ENCODE results near the gene HYPK. TPM values are rescaled to one million over a fixed set of nuclear protein-coding genes. Genes with fewer than 3 reads are reported as not detected.

The HYPK gene, protein sequence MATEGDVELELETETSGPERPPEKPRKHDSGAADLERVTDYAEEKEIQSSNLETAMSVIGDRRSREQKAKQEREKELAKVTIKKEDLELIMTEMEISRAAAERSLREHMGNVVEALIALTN
- total RNA-seq (10 to 100 TPM in 7 of 9 donors, 1 to 10 TPM in 2; 3.7 to 31.5 (median 22.7) TPM), polyA plus RNA-seq (10 to 100 TPM; 11.9 to 24.2 (median 17.2) TPM)
- long read RNA-seq, donor 1, full-length matches to known transcripts = 167 of 167 reads
- long read RNA-seq, donor 1, partial matches to known transcripts = 0 of 167 reads
- long read RNA-seq, donor 1, other reads (novel, unspliced or antisense) = 0 of 167 reads
- long read RNA-seq, donor 2, full-length matches to known transcripts = 109 of 109 reads
- long read RNA-seq, donor 2, partial matches to known transcripts = 0 of 109 reads
- long read RNA-seq, donor 2, other reads (novel, unspliced or antisense) = 0 of 109 reads
- long read RNA-seq, donor 3, transcript HYPK-202 (4 exons, 1,051 nt) = major isoform, 149 of 152 reads
- long read RNA-seq, donor 3, partial matches to known transcripts = 0 of 152 reads
- long read RNA-seq, donor 3, other reads (novel, unspliced or antisense) = 0 of 152 reads
- long read RNA-seq, donor 4, transcript HYPK-202 (4 exons, 1,051 nt) = major isoform, 118 of 118 reads
- long read RNA-seq, donor 4, partial matches to known transcripts = 0 of 118 reads
- long read RNA-seq, donor 4, other reads (novel, unspliced or antisense) = 0 of 118 reads
- long read RNA-seq, donor 5, transcript HYPK-202 (4 exons, 1,051 nt) = major isoform, 114 of 134 reads
- long read RNA-seq, donor 5, partial matches to known transcripts = 0 of 134 reads
- long read RNA-seq, donor 5, other reads (novel, unspliced or antisense) = 20 of 134 reads
- long read RNA-seq, donor 6, transcript HYPK-202 (4 exons, 1,051 nt) = major isoform, 90 of 92 reads
- long read RNA-seq, donor 6, partial matches to known transcripts = 0 of 92 reads
- long read RNA-seq, donor 6, other reads (novel, unspliced or antisense) = 2 of 92 reads
- long read RNA-seq, donor 7, full-length matches to known transcripts = 111 of 111 reads
- long read RNA-seq, donor 7, partial matches to known transcripts = 0 of 111 reads
- long read RNA-seq, donor 7, other reads (novel, unspliced or antisense) = 0 of 111 reads
- long read RNA-seq, donor 8, transcript HYPK-205 (2 exons, 933 nt) = minor isoform, 5 of 153 reads
- long read RNA-seq, donor 8, transcript HYPK-202 (4 exons, 1,051 nt) = major isoform, 148 of 153 reads
- long read RNA-seq, donor 8, partial matches to known transcripts = 0 of 153 reads
- long read RNA-seq, donor 8, other reads (novel, unspliced or antisense) = 0 of 153 reads
- long read RNA-seq, donor 9, transcript HYPK-202 (4 exons, 1,051 nt) = major isoform, 81 of 83 reads
- long read RNA-seq, donor 9, partial matches to known transcripts = 0 of 83 reads
- long read RNA-seq, donor 9, other reads (novel, unspliced or antisense) = 0 of 83 reads
- long read RNA-seq, donor 10, transcript HYPK-205 (2 exons, 933 nt) = minor isoform, 6 of 107 reads
- long read RNA-seq, donor 10, transcript HYPK-202 (4 exons, 1,051 nt) = major isoform, 101 of 107 reads
- long read RNA-seq, donor 10, partial matches to known transcripts = 0 of 107 reads
- long read RNA-seq, donor 10, other reads (novel, unspliced or antisense) = 0 of 107 reads

DNA sequence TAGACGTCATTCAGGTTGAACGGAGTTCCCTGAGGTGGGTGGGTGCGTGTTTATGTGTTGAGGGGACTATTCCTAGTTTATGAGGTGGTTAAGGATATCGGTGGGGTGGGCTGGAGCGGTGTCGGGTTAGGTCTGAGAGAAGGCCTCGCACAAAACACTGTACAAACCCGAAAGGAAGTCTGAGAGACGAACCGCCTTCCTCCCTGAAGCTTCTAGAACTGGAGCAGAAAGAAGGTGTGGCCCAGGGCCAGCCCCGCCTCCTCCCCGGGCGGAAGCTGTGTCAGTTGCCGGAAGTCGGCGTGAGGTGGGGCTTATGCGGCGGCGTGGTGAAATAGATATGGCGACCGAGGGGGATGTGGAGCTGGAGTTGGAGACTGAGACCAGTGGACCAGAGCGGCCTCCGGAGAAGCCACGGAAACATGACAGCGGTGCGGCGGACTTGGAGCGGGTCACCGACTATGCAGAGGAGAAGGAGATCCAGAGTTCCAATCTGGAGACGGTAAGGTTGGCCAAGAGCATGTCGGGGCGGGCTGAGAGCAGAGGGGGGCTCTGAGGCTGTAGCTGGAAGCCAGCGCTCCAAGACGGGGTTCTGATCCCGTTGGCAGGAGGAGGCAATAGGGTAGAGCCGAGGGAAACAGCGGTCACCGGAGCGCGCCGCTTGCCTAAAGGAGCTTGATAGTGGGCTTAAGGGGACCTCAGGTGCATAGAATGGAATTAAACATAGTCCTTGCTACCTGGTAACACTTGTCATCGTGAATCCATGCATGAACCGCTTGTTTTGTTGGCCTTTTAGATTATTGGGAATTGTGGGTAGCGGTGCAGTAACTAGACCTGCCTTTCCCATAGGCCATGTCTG lies at the start of gene HYPK:
Gene HYPK, plus strand, starts transcription at position 314 of the 856 bp plus-strand sequence. Its CDS starts 24 bp downstream, at position 338.
- WGBS, 4 donors = 8 to 18% (median 8%) methylated on average over 21 to 44 of the region's 44 CpGs
- Histone ChIP-seq H3K4me3 (peak within 1 kb of the TSS; percentile 55 to 85 (median 71)), H3K9me3 (replicated peaks in 1 of 3) (no peaks in the 10 kb centered on the region), H3K36me3 (replicated peaks in 1 of 2) (peaks cover 0 to 76% of the 10 kb centered on the region in 2 donors), H3K27ac (peak within 1 kb of the TSS; percentile 57 to 98 (median 82)), H3K27me3 (no peaks in the 10 kb centered on the region), H3K4me1 (replicated peaks in 1 of 2) (peaks cover 10 to 38% of the 10 kb centered on the region in 2 donors)
- intact Hi-C loops (cut with DNase I) = no loop called here
- peak; percentile 93 to 97 (median 95) for DNase-seq
- TF ChIP-seq, protein P1, sequence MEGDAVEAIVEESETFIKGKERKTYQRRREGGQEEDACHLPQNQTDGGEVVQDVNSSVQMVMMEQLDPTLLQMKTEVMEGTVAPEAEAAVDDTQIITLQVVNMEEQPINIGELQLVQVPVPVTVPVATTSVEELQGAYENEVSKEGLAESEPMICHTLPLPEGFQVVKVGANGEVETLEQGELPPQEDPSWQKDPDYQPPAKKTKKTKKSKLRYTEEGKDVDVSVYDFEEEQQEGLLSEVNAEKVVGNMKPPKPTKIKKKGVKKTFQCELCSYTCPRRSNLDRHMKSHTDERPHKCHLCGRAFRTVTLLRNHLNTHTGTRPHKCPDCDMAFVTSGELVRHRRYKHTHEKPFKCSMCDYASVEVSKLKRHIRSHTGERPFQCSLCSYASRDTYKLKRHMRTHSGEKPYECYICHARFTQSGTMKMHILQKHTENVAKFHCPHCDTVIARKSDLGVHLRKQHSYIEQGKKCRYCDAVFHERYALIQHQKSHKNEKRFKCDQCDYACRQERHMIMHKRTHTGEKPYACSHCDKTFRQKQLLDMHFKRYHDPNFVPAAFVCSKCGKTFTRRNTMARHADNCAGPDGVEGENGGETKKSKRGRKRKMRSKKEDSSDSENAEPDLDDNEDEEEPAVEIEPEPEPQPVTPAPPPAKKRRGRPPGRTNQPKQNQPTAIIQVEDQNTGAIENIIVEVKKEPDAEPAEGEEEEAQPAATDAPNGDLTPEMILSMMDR (IDR thresholded peaks at IDR 0.05) = no peak
- peak; percentile 4 to 79 for TF ChIP-seq POLR2A (IDR thresholded peaks at IDR 0.05)

DNA sequence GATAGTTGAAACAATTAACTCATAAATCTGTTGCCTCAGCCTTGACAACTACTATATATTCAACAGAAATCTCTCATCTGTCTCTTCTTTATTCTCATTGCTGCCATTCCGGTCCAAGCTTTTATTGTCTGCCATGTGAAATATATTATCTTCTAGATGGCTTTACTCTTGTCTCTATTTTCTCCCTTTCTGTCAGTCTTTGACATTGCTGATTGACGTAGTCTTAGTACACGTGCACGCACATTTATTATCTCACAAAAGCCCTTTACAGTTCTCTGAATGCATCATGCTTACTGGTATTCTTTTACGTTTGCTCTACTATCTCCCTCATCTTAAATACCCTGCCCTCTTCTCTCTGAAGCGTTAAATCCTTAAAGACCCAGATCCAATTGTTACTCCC lies 48.5 kb upstream of the HYPK start:
- H3K36me3 ChIP-seq (replicated peaks in 1 of 2) = peaks cover 0 to 30% of the 10 kb centered on the region in 2 donors
- no peaks in the 10 kb centered on the region for H3K27me3 ChIP-seq
- H3K27ac ChIP-seq = no peak overlapping the region
- DNase-seq = no peak
- no peaks in the 10 kb centered on the region for H3K9me3 ChIP-seq (replicated peaks in 1 of 3)
- no peak overlapping the region for H3K4me3 ChIP-seq
- TF ChIP-seq, protein P1 (IDR thresholded peaks at IDR 0.05) = no peak
- TF ChIP-seq POLR2A (IDR thresholded peaks at IDR 0.05) = no peak
- 67 to 80% (median 78%) methylated on average over 6 of the region's 6 CpGs for WGBS, 4 donors
- intact Hi-C loops (cut with DNase I) = no loop called here
- H3K4me1 ChIP-seq (replicated peaks in 1 of 2) = peaks cover 12 to 49% of the 10 kb centered on the region in 2 donors

DNA sequence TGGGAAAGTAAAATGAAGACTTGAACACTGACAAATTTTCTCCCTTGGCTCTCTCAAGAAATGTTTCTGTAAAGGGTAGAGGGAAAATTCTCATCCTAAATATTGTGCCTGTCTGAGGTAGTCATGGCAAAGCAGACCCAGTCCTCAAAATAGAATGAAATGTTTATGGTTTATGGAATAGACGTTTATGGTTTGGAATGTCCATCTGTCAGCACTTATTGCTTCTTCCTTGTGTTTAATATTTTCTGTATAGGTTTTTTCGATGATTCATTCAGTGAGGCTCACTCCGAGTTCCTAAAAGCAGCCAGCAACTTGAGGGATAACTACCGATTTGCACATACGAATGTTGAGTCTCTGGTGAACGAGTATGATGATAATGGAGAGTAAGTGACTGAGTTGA lies 37.6 kb upstream of the HYPK start:
- intact Hi-C loops (cut with DNase I) = no loop called here
- no peaks in the 10 kb centered on the region for H3K27me3 ChIP-seq
- 83 to 90% (median 85%) methylated on average over 6 of the region's 6 CpGs for WGBS, 4 donors
- peak overlapping the region in 1 of 5 donors; percentile 33 for H3K27ac ChIP-seq
- DNase-seq = no peak
- peaks cover 0 to 99% of the 10 kb centered on the region in 2 donors for H3K36me3 ChIP-seq (replicated peaks in 1 of 2)
- H3K9me3 ChIP-seq (replicated peaks in 1 of 3) = no peaks in the 10 kb centered on the region
- no peak overlapping the region for H3K4me3 ChIP-seq
- TF ChIP-seq POLR2A (IDR thresholded peaks at IDR 0.05) = no peak
- TF ChIP-seq, protein P1 (IDR thresholded peaks at IDR 0.05) = no peak
- peaks cover 6 to 16% of the 10 kb centered on the region in 2 donors for H3K4me1 ChIP-seq (replicated peaks in 1 of 2)

Measured in adrenal gland (tissue), 19 donors.